Activated CD4-positive, alpha-beta T cell treated with anti-CD3 and anti-CD28 coated beads, Interleukin-10, Interleukin-2, amounts not matched to agents 100 ng/mL and 50 ng/mL, durations not matched to agents 16 hours and 8 hours (primary cell): Measurements from ENCODE around the gene TPD52L1.

ENCODE experiments used
- DNase-seq: peaks from one replicate; pipeline ENCODE4 v3.0.0-alpha.2; 2020

The TPD52L1 gene

GRCh38 chr6:125212377-125212776 is 58.8 kb downstream of the TPD52L1 start:
- no peak for DNase-seq

- no peak for DNase-seq
Observed at GRCh38 chr6:125213939-125214338, 60.4 kb downstream of the TPD52L1 start.

- DNase-seq = no peak
Observed at GRCh38 chr6:125215252-125215819, 61.8 kb downstream of the TPD52L1 start.

- DNase-seq = no peak
Observed at GRCh38 chr6:125216015-125216414, 62.4 kb downstream of the TPD52L1 start.

DNA sequence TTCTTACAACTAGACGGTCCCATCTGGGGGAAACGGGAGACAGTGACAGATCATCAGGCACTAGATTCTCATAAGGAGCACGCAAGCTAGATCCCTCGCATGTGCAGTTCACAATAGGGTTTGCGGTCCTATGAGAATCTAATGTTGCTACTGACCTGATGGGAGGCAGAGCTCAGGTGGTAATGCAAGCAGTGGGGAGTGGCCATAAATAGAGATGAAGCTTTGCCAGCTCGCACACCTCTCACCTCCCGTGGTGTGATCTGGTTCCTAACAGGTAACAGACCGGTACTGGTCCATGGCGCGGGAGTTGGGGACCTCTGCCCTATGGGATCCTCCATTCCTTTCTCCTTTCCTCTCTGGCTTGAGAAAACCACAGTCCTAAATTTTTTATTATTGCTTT is 63.8 kb downstream of the TPD52L1 start:
- DNase-seq = no peak

- no peak for DNase-seq
Observed at GRCh38 chr6:125217992-125218391, 64.4 kb downstream of the TPD52L1 start.

GRCh38 chr6:125219361-125219895 is 65.9 kb downstream of the TPD52L1 start:
- no peak for DNase-seq

DNA sequence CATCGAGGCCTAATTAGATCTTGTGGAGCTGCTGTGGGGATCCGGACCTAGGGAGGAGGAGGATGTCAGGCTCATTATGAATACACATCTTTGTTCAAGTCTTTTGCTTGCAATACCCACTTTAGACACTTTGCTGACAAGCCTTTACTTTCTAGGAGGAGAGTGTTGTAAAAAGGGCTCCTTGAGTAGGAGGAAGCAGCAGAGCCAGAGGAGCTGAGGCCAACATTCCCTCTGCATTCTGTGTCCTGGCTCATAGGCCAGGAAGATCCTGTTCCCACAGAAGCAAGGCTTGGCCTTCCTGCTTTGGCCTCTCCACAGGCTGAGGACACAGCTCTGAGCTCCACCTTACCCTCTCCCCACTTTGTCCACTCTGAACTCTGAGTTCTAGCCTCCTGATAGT is 67.1 kb downstream of the TPD52L1 start:
- DNase-seq = no peak

GRCh38 chr6:125222531-125223455 is 69.2 kb downstream of the TPD52L1 start:
- no peak for DNase-seq

- no peak for DNase-seq
Observed at GRCh38 chr6:125224231-125224861, 70.8 kb downstream of the TPD52L1 start.

- DNase-seq = no peak
Observed at GRCh38 chr6:125227244-125227643, 73.7 kb downstream of the TPD52L1 start.

- no peak for DNase-seq
Observed at GRCh38 chr6:125228981-125229479, 75.5 kb downstream of the TPD52L1 start.

GRCh38 chr6:125230674-125231073 is 77.1 kb downstream of the TPD52L1 start:
- DNase-seq = no peak

GRCh38 chr6:125231133-125231532 is 77.6 kb downstream of the TPD52L1 start:
- DNase-seq = no peak

DNA sequence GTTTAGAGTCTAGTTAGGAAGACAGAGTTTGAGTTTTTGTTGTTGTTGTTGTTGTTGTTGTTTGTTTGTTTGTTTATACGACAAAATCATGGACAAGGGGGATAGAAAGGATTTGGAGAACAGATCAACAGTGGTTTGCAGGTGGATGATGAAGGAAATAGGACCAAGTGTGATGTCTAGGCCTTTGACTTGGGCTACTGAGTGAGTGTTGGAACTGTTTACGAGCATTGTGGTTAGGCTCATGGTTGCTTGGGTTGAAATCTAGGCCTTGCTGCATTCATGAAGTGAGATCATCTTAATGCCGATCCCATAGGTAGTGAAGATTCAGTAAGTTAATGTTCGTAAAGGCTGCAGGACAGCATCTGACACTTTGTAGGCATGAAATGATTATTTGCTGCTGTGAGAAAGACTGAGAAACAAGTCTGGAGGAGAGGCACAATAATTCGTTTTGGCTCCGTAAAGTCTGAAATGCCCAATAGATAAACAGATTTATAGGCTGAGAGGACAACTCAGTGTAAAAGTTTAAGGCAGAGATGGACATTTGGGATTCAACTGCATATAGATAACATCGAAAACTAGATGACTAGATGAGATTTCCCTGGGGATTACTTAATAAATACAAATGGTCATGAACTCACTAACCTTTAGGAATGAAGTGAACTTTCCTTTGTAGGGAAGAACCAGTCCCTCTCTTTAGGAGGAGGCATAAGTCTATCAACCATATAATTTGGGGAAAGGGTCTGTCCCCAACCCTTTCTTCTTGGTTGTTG is 78.2 kb downstream of the TPD52L1 start:
- DNase-seq = no peak

GRCh38 chr6:125232466-125232865 is 78.9 kb downstream of the TPD52L1 start:
- DNase-seq = no peak

GRCh38 chr6:125233202-125233601 is 79.6 kb downstream of the TPD52L1 start:
- no peak for DNase-seq

- DNase-seq = no peak
Observed at GRCh38 chr6:125236536-125237327, 83.2 kb downstream of the TPD52L1 start.

DNA sequence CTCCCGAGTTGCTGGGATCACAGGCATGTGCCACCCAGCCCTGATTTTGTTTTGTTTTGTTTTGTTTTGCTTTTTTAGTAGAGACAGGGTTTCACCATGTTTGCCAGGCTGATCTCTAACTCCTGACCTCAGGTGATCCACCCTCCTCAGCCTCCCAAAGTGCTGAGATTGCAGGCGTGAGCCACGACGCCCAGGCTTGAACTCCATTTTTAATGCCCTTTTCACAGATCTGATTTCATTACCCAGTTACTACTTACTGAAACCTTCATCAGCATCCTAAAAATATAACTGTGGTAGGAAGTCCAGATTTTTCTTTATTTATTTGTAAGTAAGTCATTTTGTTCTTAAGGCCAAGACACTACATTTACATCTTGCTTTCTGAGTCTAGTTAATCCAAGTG is 84.2 kb downstream of the TPD52L1 start:
- DNase-seq = no peak

- DNase-seq = no peak
Observed at GRCh38 chr6:125245109-125245508, 91.5 kb downstream of the TPD52L1 start.

DNA sequence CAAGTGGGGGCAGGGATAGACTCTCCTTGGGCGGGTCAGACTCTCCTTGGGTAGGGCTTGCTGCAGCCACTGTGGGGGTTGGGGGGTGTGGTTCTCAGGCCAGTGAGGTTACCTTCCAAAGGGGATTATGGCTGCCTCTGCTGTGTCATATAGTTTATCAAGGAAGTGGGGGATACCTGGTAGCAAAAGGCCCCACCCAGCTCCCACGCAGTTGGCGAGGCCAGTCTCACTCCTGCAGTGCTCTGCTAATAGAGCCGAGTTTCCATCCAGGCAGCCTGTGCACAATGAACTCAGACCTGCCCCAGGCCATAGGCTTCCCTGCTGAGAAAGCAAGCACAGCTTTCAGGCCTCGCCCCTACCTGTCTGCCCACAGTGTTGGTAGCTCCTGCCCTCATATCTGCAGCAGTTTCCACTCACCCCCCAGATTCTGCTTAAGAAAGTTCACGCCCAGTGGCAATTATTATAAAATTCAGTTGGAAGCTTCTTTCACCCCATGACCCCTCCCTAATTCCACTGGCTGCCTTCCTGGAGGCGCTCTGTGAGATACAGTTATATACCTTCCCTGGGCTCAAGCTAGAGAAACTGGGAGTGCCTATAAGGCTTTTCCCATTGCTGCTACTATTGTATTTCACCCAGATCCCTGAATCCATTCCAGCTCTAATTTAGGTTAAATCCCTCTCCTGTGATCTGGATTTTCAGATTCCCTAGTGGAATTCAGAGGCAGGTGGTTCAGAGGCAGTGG is 92.1 kb downstream of the TPD52L1 start:
- DNase-seq = no peak
